ENCODE results near the gene SORBS1. TPM values are rescaled to one million over a fixed set of nuclear protein-coding genes. Genes with fewer than 3 reads are reported as not detected.

SORBS1 gene
- total and polyA plus RNA-seq, 2 of the 13 experiments (the other 11 are each of a cell fraction or from before 2014, with no cell fraction given), result 16.8 to 39.8 TPM

DNA sequence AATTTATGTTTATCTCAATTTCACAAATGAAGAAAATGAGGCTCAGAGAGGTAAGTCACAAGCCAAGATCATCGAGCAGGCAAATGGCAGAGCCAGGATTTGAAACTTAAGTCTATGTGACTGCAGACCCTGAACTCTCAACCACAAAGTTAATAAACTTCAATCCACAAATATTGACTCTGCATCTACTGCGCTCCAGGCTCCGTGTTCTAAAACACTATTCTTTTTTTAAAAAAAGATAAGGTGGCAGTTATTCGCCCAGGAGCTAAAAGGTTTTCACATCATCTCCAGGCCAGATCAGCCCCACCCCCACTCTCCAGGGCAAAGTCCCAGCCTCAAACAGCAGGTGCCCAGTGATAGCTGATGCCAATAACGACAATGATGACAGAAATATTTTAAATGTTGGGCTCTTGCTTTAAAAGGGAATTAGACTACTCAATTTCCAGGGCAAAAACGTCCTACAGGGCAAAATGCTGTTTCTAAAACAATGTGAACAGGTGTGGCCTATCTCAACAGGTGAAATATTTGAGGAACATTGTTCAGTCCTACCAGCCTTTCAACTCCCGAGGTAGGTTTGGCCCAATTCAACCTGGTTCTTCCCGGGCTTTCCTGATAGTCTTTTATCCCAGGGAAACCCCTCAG, 85.2 kb downstream of the SORBS1 start (continued):
- TF ChIP-seq, protein P1, sequence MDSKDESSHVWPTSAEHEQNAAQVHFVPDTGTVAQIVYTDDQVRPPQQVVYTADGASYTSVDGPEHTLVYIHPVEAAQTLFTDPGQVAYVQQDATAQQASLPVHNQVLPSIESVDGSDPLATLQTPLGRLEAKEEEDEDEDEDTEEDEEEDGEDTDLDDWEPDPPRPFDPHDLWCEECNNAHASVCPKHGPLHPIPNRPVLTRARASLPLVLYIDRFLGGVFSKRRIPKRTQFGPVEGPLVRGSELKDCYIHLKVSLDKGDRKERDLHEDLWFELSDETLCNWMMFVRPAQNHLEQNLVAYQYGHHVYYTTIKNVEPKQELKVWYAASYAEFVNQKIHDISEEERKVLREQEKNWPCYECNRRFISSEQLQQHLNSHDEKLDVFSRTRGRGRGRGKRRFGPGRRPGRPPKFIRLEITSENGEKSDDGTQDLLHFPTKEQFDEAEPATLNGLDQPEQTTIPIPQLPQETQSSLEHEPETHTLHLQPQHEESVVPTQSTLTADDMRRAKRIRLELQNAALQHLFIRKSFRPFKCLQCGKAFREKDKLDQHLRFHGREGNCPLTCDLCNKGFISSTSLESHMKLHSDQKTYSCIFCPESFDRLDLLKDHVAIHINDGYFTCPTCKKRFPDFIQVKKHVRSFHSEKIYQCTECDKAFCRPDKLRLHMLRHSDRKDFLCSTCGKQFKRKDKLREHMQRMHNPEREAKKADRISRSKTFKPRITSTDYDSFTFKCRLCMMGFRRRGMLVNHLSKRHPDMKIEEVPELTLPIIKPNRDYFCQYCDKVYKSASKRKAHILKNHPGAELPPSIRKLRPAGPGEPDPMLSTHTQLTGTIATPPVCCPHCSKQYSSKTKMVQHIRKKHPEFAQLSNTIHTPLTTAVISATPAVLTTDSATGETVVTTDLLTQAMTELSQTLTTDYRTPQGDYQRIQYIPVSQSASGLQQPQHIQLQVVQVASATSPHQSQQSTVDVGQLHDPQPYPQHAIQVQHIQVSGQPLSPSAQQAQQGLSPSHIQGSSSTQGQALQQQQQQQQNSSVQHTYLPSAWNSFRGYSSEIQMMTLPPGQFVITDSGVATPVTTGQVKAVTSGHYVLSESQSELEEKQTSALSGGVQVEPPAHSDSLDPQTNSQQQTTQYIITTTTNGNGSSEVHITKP (CRISPR knock-in tag; IDR thresholded peaks at IDR 0.05; ENCODE audit: low read depth), result no peak
- TF ChIP-seq ZFY (CRISPR knock-in tag; IDR thresholded peaks at IDR 0.05) (0 out of 2 replicates have a peak, but pooled peaks have one; percentile 22), MIER3 (CRISPR knock-in tag; IDR thresholded peaks at IDR 0.05; ENCODE audit: borderline replicate concordance) (peak; percentile 61; the same call in 1 of the 2 replicates), ESRRA (CRISPR knock-in tag; IDR thresholded peaks at IDR 0.05; ENCODE audit: low read depth) (0 out of 2 replicates have a peak, but pooled peaks have one; percentile 22), HOXD1 (CRISPR knock-in tag; IDR thresholded peaks at IDR 0.05) (peak; percentile 54; the same call in 1 of the 2 replicates), ZNF557 (CRISPR knock-in tag; IDR thresholded peaks at IDR 0.05) (0 out of 2 replicates have a peak, but pooled peaks have one; percentile 43), IRF2 (CRISPR knock-in tag; IDR thresholded peaks at IDR 0.05) (peak; percentile 68), CENPT (CRISPR knock-in tag; IDR thresholded peaks at IDR 0.05; ENCODE audit: low read depth) (no peak), SMYD3 (CRISPR knock-in tag; IDR thresholded peaks at IDR 0.05) (peak; percentile 38; the same call in 1 of the 2 replicates), MED13 (CRISPR knock-in tag; IDR thresholded peaks at IDR 0.05) (peak; percentile 66; the same call in 1 of the 2 replicates), ZNF501 (CRISPR knock-in tag; IDR thresholded peaks at IDR 0.05) (peak; percentile 65), ZFP1 (CRISPR knock-in tag; IDR thresholded peaks at IDR 0.05) (0 out of 2 replicates have a peak, but pooled peaks have one; percentile 45), RFXAP (CRISPR knock-in tag; IDR thresholded peaks at IDR 0.05; ENCODE audit: borderline replicate concordance) (peak; percentile 79), SYNCRIP (IDR thresholded peaks at IDR 0.05; ENCODE audit: insufficient read depth, low read depth, low read length) (no peak)
- TF ChIP-seq, protein P2, sequence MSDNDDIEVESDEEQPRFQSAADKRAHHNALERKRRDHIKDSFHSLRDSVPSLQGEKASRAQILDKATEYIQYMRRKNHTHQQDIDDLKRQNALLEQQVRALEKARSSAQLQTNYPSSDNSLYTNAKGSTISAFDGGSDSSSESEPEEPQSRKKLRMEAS (IDR thresholded peaks at IDR 0.05), result peak; percentile 56
- TF ChIP-seq, protein P3, sequence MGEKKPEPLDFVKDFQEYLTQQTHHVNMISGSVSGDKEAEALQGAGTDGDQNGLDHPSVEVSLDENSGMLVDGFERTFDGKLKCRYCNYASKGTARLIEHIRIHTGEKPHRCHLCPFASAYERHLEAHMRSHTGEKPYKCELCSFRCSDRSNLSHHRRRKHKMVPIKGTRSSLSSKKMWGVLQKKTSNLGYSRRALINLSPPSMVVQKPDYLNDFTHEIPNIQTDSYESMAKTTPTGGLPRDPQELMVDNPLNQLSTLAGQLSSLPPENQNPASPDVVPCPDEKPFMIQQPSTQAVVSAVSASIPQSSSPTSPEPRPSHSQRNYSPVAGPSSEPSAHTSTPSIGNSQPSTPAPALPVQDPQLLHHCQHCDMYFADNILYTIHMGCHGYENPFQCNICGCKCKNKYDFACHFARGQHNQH (CRISPR knock-in tag; IDR thresholded peaks at IDR 0.05), result peak; percentile 72
- TF ChIP-seq, protein P4, sequence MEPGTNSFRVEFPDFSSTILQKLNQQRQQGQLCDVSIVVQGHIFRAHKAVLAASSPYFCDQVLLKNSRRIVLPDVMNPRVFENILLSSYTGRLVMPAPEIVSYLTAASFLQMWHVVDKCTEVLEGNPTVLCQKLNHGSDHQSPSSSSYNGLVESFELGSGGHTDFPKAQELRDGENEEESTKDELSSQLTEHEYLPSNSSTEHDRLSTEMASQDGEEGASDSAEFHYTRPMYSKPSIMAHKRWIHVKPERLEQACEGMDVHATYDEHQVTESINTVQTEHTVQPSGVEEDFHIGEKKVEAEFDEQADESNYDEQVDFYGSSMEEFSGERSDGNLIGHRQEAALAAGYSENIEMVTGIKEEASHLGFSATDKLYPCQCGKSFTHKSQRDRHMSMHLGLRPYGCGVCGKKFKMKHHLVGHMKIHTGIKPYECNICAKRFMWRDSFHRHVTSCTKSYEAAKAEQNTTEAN (CRISPR knock-in tag; conservative IDR thresholded peaks at IDR 0.05), result 0 out of 2 replicates have a peak, but pooled peaks have one; percentile 46
- TF ChIP-seq, protein P5, sequence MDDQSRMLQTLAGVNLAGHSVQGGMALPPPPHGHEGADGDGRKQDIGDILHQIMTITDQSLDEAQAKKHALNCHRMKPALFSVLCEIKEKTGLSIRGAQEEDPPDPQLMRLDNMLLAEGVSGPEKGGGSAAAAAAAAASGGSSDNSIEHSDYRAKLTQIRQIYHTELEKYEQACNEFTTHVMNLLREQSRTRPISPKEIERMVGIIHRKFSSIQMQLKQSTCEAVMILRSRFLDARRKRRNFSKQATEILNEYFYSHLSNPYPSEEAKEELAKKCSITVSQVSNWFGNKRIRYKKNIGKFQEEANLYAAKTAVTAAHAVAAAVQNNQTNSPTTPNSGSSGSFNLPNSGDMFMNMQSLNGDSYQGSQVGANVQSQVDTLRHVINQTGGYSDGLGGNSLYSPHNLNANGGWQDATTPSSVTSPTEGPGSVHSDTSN (CRISPR knock-in tag; IDR thresholded peaks at IDR 0.05; ENCODE audit: borderline replicate concordance), result no peak
- TF ChIP-seq, protein P6, sequence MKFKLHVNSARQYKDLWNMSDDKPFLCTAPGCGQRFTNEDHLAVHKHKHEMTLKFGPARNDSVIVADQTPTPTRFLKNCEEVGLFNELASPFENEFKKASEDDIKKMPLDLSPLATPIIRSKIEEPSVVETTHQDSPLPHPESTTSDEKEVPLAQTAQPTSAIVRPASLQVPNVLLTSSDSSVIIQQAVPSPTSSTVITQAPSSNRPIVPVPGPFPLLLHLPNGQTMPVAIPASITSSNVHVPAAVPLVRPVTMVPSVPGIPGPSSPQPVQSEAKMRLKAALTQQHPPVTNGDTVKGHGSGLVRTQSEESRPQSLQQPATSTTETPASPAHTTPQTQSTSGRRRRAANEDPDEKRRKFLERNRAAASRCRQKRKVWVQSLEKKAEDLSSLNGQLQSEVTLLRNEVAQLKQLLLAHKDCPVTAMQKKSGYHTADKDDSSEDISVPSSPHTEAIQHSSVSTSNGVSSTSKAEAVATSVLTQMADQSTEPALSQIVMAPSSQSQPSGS (CRISPR knock-in tag; IDR thresholded peaks at IDR 0.05), result peak; percentile 67; the same call in 1 of the 2 replicates
